HEK293 (cell line): ENCODE measurements around the gene GJC2.

ENCODE experiments used
- ELK4 ChIP-seq: IDR thresholded peaks from 2 replicates; pipeline ENCODE4 v1.6.1; 2011; ENCODE audit warnings: mild to moderate bottlenecking, low read depth, low read length, borderline replicate concordance
- KLF9 ChIP-seq: fragments of 450-650 bp; formaldehyde crosslinking; IDR thresholded peaks from 2 replicates; pipeline ENCODE4 v1.5.1; 2016; ENCODE audit warnings: missing biosample characterization, missing genetic modification characterization, low read depth
- YY1 ChIP-seq: fragments of 450-650 bp; formaldehyde crosslinking; IDR thresholded peaks from 2 replicates; pipeline ENCODE4 v1.5.1; 2018; ENCODE audit warnings: missing biosample characterization, missing genetic modification characterization
- ZBTB21 ChIP-seq: fragments of 450-650 bp; formaldehyde crosslinking; IDR thresholded peaks from 2 replicates; pipeline ENCODE4 v1.5.1; 2017; ENCODE audit warnings: missing biosample characterization, missing genetic modification characterization
- ZNF174 ChIP-seq: fragments of 450-650 bp; formaldehyde crosslinking; IDR thresholded peaks from 2 replicates; pipeline ENCODE4 v1.5.0; 2017; ENCODE audit warnings: missing biosample characterization, mild to moderate bottlenecking, missing genetic modification characterization
- ZNF639 ChIP-seq: fragments of 450-650 bp; formaldehyde crosslinking; IDR thresholded peaks from 2 replicates; pipeline ENCODE4 v1.5.1; 2016; ENCODE audit warnings: missing biosample characterization, missing genetic modification characterization

- TF ChIP-seq ZNF174 (tag by site-specific recombination) (no peak), YY1 (tag by site-specific recombination) (no peak), ELK4 (no peak), ZNF639 (tag by site-specific recombination) (no peak), ZBTB21 (tag by site-specific recombination) (no peak), KLF9 (no peak)
Measured at GRCh38 chr1:228208831-228209551, 59.3 kb downstream of the GJC2 start.
